IMR-90 (cell line): ENCODE results near the gene AHCYL2. TPM values are rescaled to one million over a fixed set of nuclear protein-coding genes. Genes with fewer than 3 reads are reported as not detected.

ENCODE experiments used
- ATAC-seq: fragments of 200-7000 bp; cut with Tn5 transposase; 2 replicates; pipeline ENCODE4 v1.9.1; 2020; ENCODE audit warnings: low read depth, mild to moderate bottlenecking, moderate library complexity
- BruUV-seq: library from RNA; stranded (reverse); fragments of 400-500 nt; replicated peaks from 2 replicates; lab custom pipeline; 2021; lab: Mats Ljungman, UMichigan
- CTCF ChIA-PET: fragments of 300-600 bp; formaldehyde crosslinking; extraction: SDS; loops from one replicate; lab custom pipeline; 2021; ENCODE audit warnings: antibody characterized with exemption; lab: Yijun Ruan, JAX
- POLR2A ChIA-PET: fragments of 300-600 bp; sonication (Branson Sonifier 250); formaldehyde crosslinking; loops from one replicate; lab custom pipeline; 2022; ENCODE audit warnings: antibody characterized with exemption; ENCODE audit not compliant: unreplicated experiment; lab: Charles Lee
- DNase-seq: peaks from one replicate; pipeline ENCODE4 v3.0.0; 2013
- H2AFZ ChIP-seq: replicated peaks from 2 replicates; pipeline ENCODE3; 2013; ENCODE audit warnings: low read length, mild to moderate bottlenecking; ENCODE audit not compliant: poor library complexity
- H2AK5ac ChIP-seq: 2 replicates; pipeline ENCODE4 v1.6.1; 2013; ENCODE audit warnings: low read depth, low read length, inconsistent platforms
- H2AK9ac ChIP-seq: replicated peaks from 2 replicates; pipeline ENCODE3; 2013; ENCODE audit warnings: mild to moderate bottlenecking, low read depth, low read length, moderate library complexity; ENCODE audit not compliant: poor library complexity
- H2BK120ac ChIP-seq: 2 replicates; pipeline ENCODE4 v1.6.1; 2013; ENCODE audit warnings: low read depth, low read length, inconsistent platforms
- H2BK15ac ChIP-seq: 3 replicates; pipeline ENCODE4 v1.6.1; 2013; ENCODE audit warnings: low read depth, low read length, inconsistent platforms
- H2BK20ac ChIP-seq: 2 replicates; pipeline ENCODE4 v1.6.1; 2013; ENCODE audit warnings: low read depth, mild to moderate bottlenecking, inconsistent platforms, low read length, moderate library complexity
- H2BK5ac ChIP-seq: 2 replicates; pipeline ENCODE4 v1.6.1; 2013; ENCODE audit warnings: mild to moderate bottlenecking, low read depth, low read length, inconsistent platforms; ENCODE audit not compliant: poor library complexity, severe bottlenecking
- H3K14ac ChIP-seq: replicated peaks from 2 replicates; pipeline ENCODE4 v1.6.1; 2013; ENCODE audit warnings: low read depth, low read length, inconsistent platforms
- H3K18ac ChIP-seq: 2 replicates; pipeline ENCODE4 v1.6.1; 2013; ENCODE audit warnings: low read depth, low read length, control low read depth
- H3K23ac ChIP-seq: 2 replicates; pipeline ENCODE4 v1.6.1; 2013; ENCODE audit warnings: low read depth, low read length, inconsistent platforms
- H3K27ac ChIP-seq: 2 replicates; pipeline ENCODE4 v1.5.1; 2013; ENCODE audit warnings: mild to moderate bottlenecking, control low read depth, low read length; ENCODE audit not compliant: insufficient read depth
- H3K27me3 ChIP-seq: 2 replicates; pipeline ENCODE4 v1.6.1; 2013; ENCODE audit warnings: low read length; ENCODE audit not compliant: control insufficient read depth, insufficient read depth
- H3K36me3 ChIP-seq: 2 replicates; pipeline ENCODE4 v1.6.1; 2013; ENCODE audit warnings: low read length, mixed read lengths; ENCODE audit not compliant: control insufficient read depth, insufficient read depth
- H3K4ac ChIP-seq: 2 replicates; pipeline ENCODE4 v1.6.1; 2013; ENCODE audit warnings: low read depth, low read length, inconsistent platforms
- H3K4me1 ChIP-seq: 2 replicates; pipeline ENCODE4 v1.6.1; 2013; ENCODE audit warnings: low read length, mixed read lengths; ENCODE audit not compliant: control insufficient read depth, insufficient read depth
- H3K4me2 ChIP-seq: 2 replicates; pipeline ENCODE4 v1.6.1; 2013; ENCODE audit warnings: low read depth, mild to moderate bottlenecking, control low read depth, low read length, moderate library complexity
- H3K4me3 ChIP-seq: 2 replicates; pipeline ENCODE4 v1.5.1; 2013; ENCODE audit warnings: low read depth, mild to moderate bottlenecking, control low read depth, low read length, moderate library complexity; ENCODE audit not compliant: insufficient read depth
- H3K56ac ChIP-seq: 2 replicates; pipeline ENCODE4 v1.6.1; 2013; ENCODE audit warnings: low read length, inconsistent platforms; ENCODE audit not compliant: insufficient read depth; ENCODE audit errors: extremely low read depth
- H3K79me1 ChIP-seq, 2 experiments: 2 replicates each; pipeline ENCODE4 v1.6.1; 2013; ENCODE audit warnings: low read length in 2 of 2, inconsistent platforms in 1 of 2, low read depth in 1 of 2
- H3K9ac ChIP-seq: 2 replicates; pipeline ENCODE4 v1.6.1; 2013; ENCODE audit warnings: low read depth, low read length, control low read depth
- H3K9me1 ChIP-seq: 2 replicates; pipeline ENCODE4 v1.6.1; 2013; ENCODE audit warnings: low read length, inconsistent platforms; ENCODE audit not compliant: insufficient read depth
- H3K9me3 ChIP-seq: 2 replicates; pipeline ENCODE4 v1.6.1; 2013; ENCODE audit warnings: low read length; ENCODE audit not compliant: control insufficient read depth, insufficient read depth
- H4K20me1 ChIP-seq: 2 replicates; pipeline ENCODE4 v1.6.1; 2013; ENCODE audit warnings: low read length, inconsistent platforms; ENCODE audit not compliant: insufficient read depth
- H4K5ac ChIP-seq: 2 replicates; pipeline ENCODE4 v1.6.1; 2013; ENCODE audit warnings: mild to moderate bottlenecking, low read depth, low read length, control low read depth
- H4K8ac ChIP-seq, 2 experiments: 2 replicates each; pipeline ENCODE4 v1.6.1; 2013; ENCODE audit warnings: low read depth in 2 of 2, low read length in 2 of 2, control low read depth in 1 of 2, inconsistent platforms in 1 of 2
- H4K91ac ChIP-seq: 2 replicates; pipeline ENCODE4 v1.6.1; 2013; ENCODE audit warnings: low read depth, low read length, inconsistent platforms; ENCODE audit not compliant: insufficient read depth
- BHLHE40 ChIP-seq: fragments of 150-350 bp; IDR thresholded peaks from 2 replicates; pipeline ENCODE4 v1.6.1; 2016; ENCODE audit warnings: mild to moderate bottlenecking, low read depth, low read length
- CEBPB ChIP-seq: IDR thresholded peaks from 2 replicates; pipeline ENCODE4 v1.6.1; 2012; ENCODE audit warnings: low read depth, low read length, improper control_type of control experiment
- CHD1 ChIP-seq: IDR thresholded peaks from 2 replicates; pipeline ENCODE4 v1.6.1; 2012; ENCODE audit warnings: low read depth, low read length, improper control_type of control experiment
- ELK1 ChIP-seq: fragments of 150-350 bp; IDR thresholded peaks from 2 replicates; pipeline ENCODE4 v1.6.1; 2016; ENCODE audit warnings: low read depth, mild to moderate bottlenecking, low read length, moderate library complexity, borderline replicate concordance
- FOS ChIP-seq: fragments of 150-350 bp; IDR thresholded peaks from 2 replicates; pipeline ENCODE4 v1.6.1; 2016; ENCODE audit warnings: low read depth, low read length
- MAFK ChIP-seq: IDR thresholded peaks from 2 replicates; pipeline ENCODE4 v1.6.1; 2012; ENCODE audit warnings: low read depth, low read length, improper control_type of control experiment
- MAZ ChIP-seq: IDR thresholded peaks from 2 replicates; pipeline ENCODE4 v1.6.1; 2012; ENCODE audit warnings: low read depth, mild to moderate bottlenecking, low read length, improper control_type of control experiment, moderate library complexity, borderline replicate concordance
- MXI1 ChIP-seq: IDR thresholded peaks from 2 replicates; pipeline ENCODE4 v1.6.1; 2012; ENCODE audit warnings: low read depth, mild to moderate bottlenecking, low read length, moderate library complexity, borderline replicate concordance
- NFE2L2 ChIP-seq: fragments of 150-350 bp; IDR thresholded peaks from 2 replicates; pipeline ENCODE4 v1.6.1; 2016; ENCODE audit warnings: low read depth, mild to moderate bottlenecking, low read length
- POLR2A ChIP-seq: IDR thresholded peaks from 2 replicates; pipeline ENCODE4 v1.6.1; 2012; ENCODE audit warnings: mild to moderate bottlenecking, low read depth, low read length
- RAD21 ChIP-seq: IDR thresholded peaks from 2 replicates; pipeline ENCODE4 v1.6.1; 2012; ENCODE audit warnings: low read length, improper control_type of control experiment
- RCOR1 ChIP-seq: IDR thresholded peaks from 2 replicates; pipeline ENCODE4 v1.6.1; 2012; ENCODE audit warnings: mild to moderate bottlenecking, low read length, improper control_type of control experiment; ENCODE audit not compliant: insufficient replicate concordance
- RFX5 ChIP-seq: IDR thresholded peaks from 2 replicates; pipeline ENCODE4 v1.8.0; 2012; ENCODE audit warnings: low read depth, mild to moderate bottlenecking, low read length, moderate library complexity
- SMC3 ChIP-seq: fragments of 150-350 bp; IDR thresholded peaks from 2 replicates; pipeline ENCODE4 v1.6.1; 2016; ENCODE audit warnings: low read depth, mild to moderate bottlenecking, antibody characterized with exemption, low read length, moderate library complexity
- WGBS, 2 experiments: methylation state at CpG; one replicate each; pipeline versions ENCODE4 v1.1.5 to v1.1.7; 2013; ENCODE audit warnings: missing lambda C conversion rate in 2 of 2; ENCODE audit not compliant: insufficient read length in 1 of 2; ENCODE audit errors: extremely low coverage in 2 of 2; 5-methylcytosine and 5-hydroxymethylcytosine counted together
- dilution Hi-C: fragments of 300-500 bp; cut with HindIII; formaldehyde crosslinking; loops from one replicate; pipeline ENCODE4 v1.14.3; 2018; ENCODE audit warnings: low sequenced_read_pairs; ENCODE audit not compliant: unreplicated experiment
- in situ Hi-C: fragments of 300-500 bp; cut with MboI; formaldehyde crosslinking; loops from 3 replicates; pipeline ENCODE4 v1.14.3; 2019; ENCODE audit warnings: low sequenced_read_pairs, inconsistent platforms, mixed read lengths
- intact Hi-C: fragments of 100-400 bp; cut with micrococcal nuclease; formaldehyde crosslinking; loops from 2 replicates; pipeline ENCODE4 v1.10.0; 2022
- polyA plus RNA-seq, 3 experiments: library from polyadenylated mRNA; depleted of rRNA; stranded (reverse); fragments of >200 nt; gene quantifications; 2 replicates each; pipeline ENCODE4 v1.2.3, GENCODE V29; 2012; ENCODE audit warnings: low replicate concordance in 1 of 3
- total RNA-seq: library from RNA; depleted of rRNA; stranded (reverse); fragments of >200 nt; gene quantifications from 2 replicates; pipeline ENCODE4 v1.2.3, GENCODE V29; 2012
- TF ChIP-seq, protein P1 (sequence below): conservative IDR thresholded peaks from 2 replicates; pipeline ENCODE4 v1.5.1; 2012; ENCODE audit warnings: mild to moderate bottlenecking, low read depth, low read length, improper control_type of control experiment
- TF ChIP-seq, protein P2 (sequence below): fragments of 150-350 bp; IDR thresholded peaks from 2 replicates; pipeline ENCODE4 v1.6.1; 2017; ENCODE audit warnings: mild to moderate bottlenecking, antibody characterized with exemption, low read length, low read depth

Gene AHCYL2
- total and polyA plus RNA-seq, 2 of the 4 experiments (the other 2 are of a cell fraction), result 5.7 to 7.6 TPM

- no peak overlapping the region for H4K8ac ChIP-seq
- H3K56ac ChIP-seq, result no peak overlapping the region
- TF ChIP-seq MXI1 (no peak), MAFK (no peak), ELK1 (no peak), SMC3 (no peak), FOS (no peak), CHD1 (no peak), RAD21 (no peak), POLR2A (no peak), BHLHE40 (no peak), NFE2L2 (no peak), MAZ (no peak), RFX5 (no peak), CEBPB (no peak), RCOR1 (no peak)
- TF ChIP-seq, protein P1, sequence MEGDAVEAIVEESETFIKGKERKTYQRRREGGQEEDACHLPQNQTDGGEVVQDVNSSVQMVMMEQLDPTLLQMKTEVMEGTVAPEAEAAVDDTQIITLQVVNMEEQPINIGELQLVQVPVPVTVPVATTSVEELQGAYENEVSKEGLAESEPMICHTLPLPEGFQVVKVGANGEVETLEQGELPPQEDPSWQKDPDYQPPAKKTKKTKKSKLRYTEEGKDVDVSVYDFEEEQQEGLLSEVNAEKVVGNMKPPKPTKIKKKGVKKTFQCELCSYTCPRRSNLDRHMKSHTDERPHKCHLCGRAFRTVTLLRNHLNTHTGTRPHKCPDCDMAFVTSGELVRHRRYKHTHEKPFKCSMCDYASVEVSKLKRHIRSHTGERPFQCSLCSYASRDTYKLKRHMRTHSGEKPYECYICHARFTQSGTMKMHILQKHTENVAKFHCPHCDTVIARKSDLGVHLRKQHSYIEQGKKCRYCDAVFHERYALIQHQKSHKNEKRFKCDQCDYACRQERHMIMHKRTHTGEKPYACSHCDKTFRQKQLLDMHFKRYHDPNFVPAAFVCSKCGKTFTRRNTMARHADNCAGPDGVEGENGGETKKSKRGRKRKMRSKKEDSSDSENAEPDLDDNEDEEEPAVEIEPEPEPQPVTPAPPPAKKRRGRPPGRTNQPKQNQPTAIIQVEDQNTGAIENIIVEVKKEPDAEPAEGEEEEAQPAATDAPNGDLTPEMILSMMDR, result no peak
- TF ChIP-seq, protein P2, sequence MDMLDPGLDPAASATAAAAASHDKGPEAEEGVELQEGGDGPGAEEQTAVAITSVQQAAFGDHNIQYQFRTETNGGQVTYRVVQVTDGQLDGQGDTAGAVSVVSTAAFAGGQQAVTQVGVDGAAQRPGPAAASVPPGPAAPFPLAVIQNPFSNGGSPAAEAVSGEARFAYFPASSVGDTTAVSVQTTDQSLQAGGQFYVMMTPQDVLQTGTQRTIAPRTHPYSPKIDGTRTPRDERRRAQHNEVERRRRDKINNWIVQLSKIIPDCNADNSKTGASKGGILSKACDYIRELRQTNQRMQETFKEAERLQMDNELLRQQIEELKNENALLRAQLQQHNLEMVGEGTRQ, result no peak
- no peak overlapping the region for H3K14ac ChIP-seq
- no peaks in the 10 kb centered on the region; the same call in 1 of the 2 replicates for H3K4me1 ChIP-seq
- no peak overlapping the region for H3K4ac ChIP-seq
- no TSS peak for BruUV-seq
- no peak overlapping the region for H3K4me2 ChIP-seq
- no peaks in the 10 kb centered on the region for H4K20me1 ChIP-seq
- no peak overlapping the region for H2BK20ac ChIP-seq
- H3K4me3 ChIP-seq, result no peak overlapping the region
- no peak overlapping the region for H2BK5ac ChIP-seq
- H4K5ac ChIP-seq, result no peak overlapping the region
- no peaks in the 10 kb centered on the region for H3K27me3 ChIP-seq
- H3K23ac ChIP-seq, result no peak overlapping the region
- H2AK9ac ChIP-seq, result no peak overlapping the region
- in situ Hi-C loops (no loop called here), intact Hi-C loops (no loop called here), dilution Hi-C loops (no loop called here)
- no peak overlapping the region for H2AK5ac ChIP-seq
- peaks cover 5% of the 10 kb centered on the region for H3K9me1 ChIP-seq
- no peak overlapping the region for H3K18ac ChIP-seq
- H2AFZ ChIP-seq, result no peak overlapping the region
- H3K36me3 ChIP-seq, result no peaks in the 10 kb centered on the region; the same call in 1 of the 2 replicates
- ATAC-seq (no peak), DNase-seq (no peak)
- no peak overlapping the region for H2BK120ac ChIP-seq
- ChIA-PET POLR2A (no interaction called here), CTCF (interaction anchor here (1.1 to 1.6 kb wide), 2 partner anchors 97 to 148 kb away, joined by 3 to 4 read pairs; no protein-coding TSS in a partner anchor)
- H3K27ac ChIP-seq, result no peak overlapping the region
- no peaks in the 10 kb centered on the region for H3K9me3 ChIP-seq
- no peak overlapping the region for H2BK15ac ChIP-seq
- H4K91ac ChIP-seq, result no peak overlapping the region
- no peaks in the 10 kb centered on the region for H3K79me1 ChIP-seq
- H3K9ac ChIP-seq, result no peak overlapping the region
- WGBS, 2 experiments, result no CpG with 5 or more reads among the region's 2 CpGs
Measured at GRCh38 chr7:129465080-129465479, 240.2 kb downstream of the AHCYL2 start.
